ENCODE results near the gene TMEM79. TPM values are rescaled to one million over a fixed set of nuclear protein-coding genes. Genes with fewer than 3 reads are reported as not detected.
A peak's percentile ranks its signal among the peaks of the same experiment; 100 is the strongest.

Gene TMEM79
- total and polyA plus RNA-seq, 2 of the 4 experiments (the other 2 are of a cell fraction): 0.54 to 3.3 TPM

DNA sequence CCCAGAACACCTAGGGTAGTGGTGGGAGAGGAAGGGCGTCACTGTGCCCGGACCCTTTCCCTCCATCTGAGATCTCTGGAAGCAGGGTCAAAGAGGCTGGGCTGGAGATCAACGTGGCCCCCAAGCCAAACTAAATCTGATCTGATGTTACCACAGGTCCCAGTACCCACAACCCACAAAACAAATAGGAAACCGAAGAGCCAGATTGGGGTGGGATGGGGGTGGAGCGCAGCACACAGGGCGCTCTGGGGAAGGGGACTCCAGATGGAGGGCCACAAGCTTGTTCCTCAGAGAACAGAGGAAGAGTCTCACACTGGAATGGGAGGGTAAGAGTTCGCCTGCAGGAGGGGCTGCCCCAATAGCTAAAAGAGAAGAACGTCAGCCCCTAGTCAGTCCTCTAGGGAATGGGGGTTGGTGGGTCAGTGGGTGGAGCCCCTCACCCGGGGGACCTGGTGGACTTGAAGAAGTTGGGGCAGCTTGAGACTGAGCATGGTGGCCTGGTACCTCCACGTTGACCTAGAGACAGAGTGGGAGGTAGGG, 37.8 kb upstream of the TMEM79 start:
- Histone ChIP-seq H4K8ac (ENCODE audit: low read depth in 2 of 2, low read length in 2 of 2) (no peak overlapping the region), H3K4me2 (ENCODE audit: low read depth, low read length) (no peak overlapping the region; the same call in 1 of the 2 replicates), H3K79me1 (ENCODE audit: low read depth in 1 of 2, low read length in 2 of 2) (no peaks in the 10 kb centered on the region), H4K91ac (ENCODE audit: insufficient read depth, low read depth, low read length) (no peak overlapping the region), H3K27ac (ENCODE audit: insufficient read depth, low read length) (no peak overlapping the region), H3K56ac (ENCODE audit: extremely low read depth, insufficient read depth, low read length) (no peak overlapping the region), H2AK5ac (ENCODE audit: low read depth, low read length) (0 out of 2 replicates have a peak overlapping the region, but pooled peaks have one; percentile 24), H2AFZ (replicated peaks; ENCODE audit: low read length, poor library complexity) (peak overlapping the region; percentile 87), H3K4me3 (ENCODE audit: insufficient read depth, low read depth, low read length) (no peak overlapping the region), H2BK15ac (ENCODE audit: low read depth, low read length) (no peak overlapping the region), H2BK20ac (ENCODE audit: low read depth, low read length) (no peak overlapping the region), H2BK5ac (ENCODE audit: low read depth, low read length, poor library complexity, severe bottlenecking) (no peak overlapping the region), H3K9me3 (ENCODE audit: control insufficient read depth, insufficient read depth, low read length) (no peaks in the 10 kb centered on the region), H3K27me3 (ENCODE audit: control insufficient read depth, insufficient read depth, low read length) (peaks cover 12% of the 10 kb centered on the region; the same call in 1 of the 2 replicates), H3K9me1 (ENCODE audit: insufficient read depth, low read length) (no peaks in the 10 kb centered on the region), H3K23ac (ENCODE audit: low read depth, low read length) (no peak overlapping the region), H3K18ac (ENCODE audit: low read depth, low read length) (no peak overlapping the region), H2AK9ac (replicated peaks; ENCODE audit: low read depth, low read length, poor library complexity) (peak overlapping the region; percentile 37), H4K5ac (ENCODE audit: low read depth, low read length) (no peak overlapping the region), H2BK120ac (ENCODE audit: low read depth, low read length) (no peak overlapping the region), H3K4me1 (ENCODE audit: control insufficient read depth, insufficient read depth, low read length) (peaks cover 2% of the 10 kb centered on the region; the same call in 1 of the 2 replicates), H4K20me1 (ENCODE audit: insufficient read depth, low read length) (no peaks in the 10 kb centered on the region; the same call in none of the 2 replicates), H3K14ac (replicated peaks; ENCODE audit: low read depth, low read length) (no peak overlapping the region), H3K36me3 (ENCODE audit: control insufficient read depth, insufficient read depth, low read length) (peaks cover 26% of the 10 kb centered on the region), H3K4ac (ENCODE audit: low read depth, low read length) (no peak overlapping the region), H3K9ac (ENCODE audit: low read depth, low read length) (no peak overlapping the region)
- in situ Hi-C loops (cut with MboI; ENCODE audit: low sequenced_read_pairs): no loop called here
- no TSS peak for BruUV-seq (replicated peaks)
- no peak for TF ChIP-seq MAZ (IDR thresholded peaks at IDR 0.05; ENCODE audit: borderline replicate concordance, low read depth, low read length)
- no peak for TF ChIP-seq RCOR1 (IDR thresholded peaks at IDR 0.05; ENCODE audit: insufficient replicate concordance, low read length)
- TF ChIP-seq, protein P1, sequence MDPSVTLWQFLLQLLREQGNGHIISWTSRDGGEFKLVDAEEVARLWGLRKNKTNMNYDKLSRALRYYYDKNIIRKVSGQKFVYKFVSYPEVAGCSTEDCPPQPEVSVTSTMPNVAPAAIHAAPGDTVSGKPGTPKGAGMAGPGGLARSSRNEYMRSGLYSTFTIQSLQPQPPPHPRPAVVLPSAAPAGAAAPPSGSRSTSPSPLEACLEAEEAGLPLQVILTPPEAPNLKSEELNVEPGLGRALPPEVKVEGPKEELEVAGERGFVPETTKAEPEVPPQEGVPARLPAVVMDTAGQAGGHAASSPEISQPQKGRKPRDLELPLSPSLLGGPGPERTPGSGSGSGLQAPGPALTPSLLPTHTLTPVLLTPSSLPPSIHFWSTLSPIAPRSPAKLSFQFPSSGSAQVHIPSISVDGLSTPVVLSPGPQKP (IDR thresholded peaks at IDR 0.05; ENCODE audit: borderline replicate concordance, low read depth, low read length): no peak
- no peak for TF ChIP-seq MXI1 (IDR thresholded peaks at IDR 0.05; ENCODE audit: borderline replicate concordance, low read depth, low read length)
- no peak for TF ChIP-seq SMC3 (IDR thresholded peaks at IDR 0.05; ENCODE audit: low read depth, low read length)
- TF ChIP-seq, protein P2, sequence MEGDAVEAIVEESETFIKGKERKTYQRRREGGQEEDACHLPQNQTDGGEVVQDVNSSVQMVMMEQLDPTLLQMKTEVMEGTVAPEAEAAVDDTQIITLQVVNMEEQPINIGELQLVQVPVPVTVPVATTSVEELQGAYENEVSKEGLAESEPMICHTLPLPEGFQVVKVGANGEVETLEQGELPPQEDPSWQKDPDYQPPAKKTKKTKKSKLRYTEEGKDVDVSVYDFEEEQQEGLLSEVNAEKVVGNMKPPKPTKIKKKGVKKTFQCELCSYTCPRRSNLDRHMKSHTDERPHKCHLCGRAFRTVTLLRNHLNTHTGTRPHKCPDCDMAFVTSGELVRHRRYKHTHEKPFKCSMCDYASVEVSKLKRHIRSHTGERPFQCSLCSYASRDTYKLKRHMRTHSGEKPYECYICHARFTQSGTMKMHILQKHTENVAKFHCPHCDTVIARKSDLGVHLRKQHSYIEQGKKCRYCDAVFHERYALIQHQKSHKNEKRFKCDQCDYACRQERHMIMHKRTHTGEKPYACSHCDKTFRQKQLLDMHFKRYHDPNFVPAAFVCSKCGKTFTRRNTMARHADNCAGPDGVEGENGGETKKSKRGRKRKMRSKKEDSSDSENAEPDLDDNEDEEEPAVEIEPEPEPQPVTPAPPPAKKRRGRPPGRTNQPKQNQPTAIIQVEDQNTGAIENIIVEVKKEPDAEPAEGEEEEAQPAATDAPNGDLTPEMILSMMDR (conservative IDR thresholded peaks at IDR 0.05; ENCODE audit: low read depth, low read length): no peak
- TF ChIP-seq CEBPB (IDR thresholded peaks at IDR 0.05; ENCODE audit: low read depth, low read length): no peak
- no peak for TF ChIP-seq BHLHE40 (IDR thresholded peaks at IDR 0.05; ENCODE audit: low read depth, low read length)
- no peak for TF ChIP-seq RAD21 (IDR thresholded peaks at IDR 0.05; ENCODE audit: low read length)
- TF ChIP-seq, protein P3, sequence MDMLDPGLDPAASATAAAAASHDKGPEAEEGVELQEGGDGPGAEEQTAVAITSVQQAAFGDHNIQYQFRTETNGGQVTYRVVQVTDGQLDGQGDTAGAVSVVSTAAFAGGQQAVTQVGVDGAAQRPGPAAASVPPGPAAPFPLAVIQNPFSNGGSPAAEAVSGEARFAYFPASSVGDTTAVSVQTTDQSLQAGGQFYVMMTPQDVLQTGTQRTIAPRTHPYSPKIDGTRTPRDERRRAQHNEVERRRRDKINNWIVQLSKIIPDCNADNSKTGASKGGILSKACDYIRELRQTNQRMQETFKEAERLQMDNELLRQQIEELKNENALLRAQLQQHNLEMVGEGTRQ (IDR thresholded peaks at IDR 0.05; ENCODE audit: low read depth, low read length): no peak
- no peak for TF ChIP-seq POLR2A (IDR thresholded peaks at IDR 0.05; ENCODE audit: low read depth, low read length)
- TF ChIP-seq MAFK (IDR thresholded peaks at IDR 0.05; ENCODE audit: low read depth, low read length): no peak
- no peak for TF ChIP-seq NFE2L2 (IDR thresholded peaks at IDR 0.05; ENCODE audit: low read depth, low read length)
- no peak for TF ChIP-seq FOS (IDR thresholded peaks at IDR 0.05; ENCODE audit: low read depth, low read length)
- no peak for TF ChIP-seq CHD1 (IDR thresholded peaks at IDR 0.05; ENCODE audit: low read depth, low read length)
- no peak for TF ChIP-seq RFX5 (IDR thresholded peaks at IDR 0.05; ENCODE audit: low read depth, low read length)
- dilution Hi-C loops (cut with HindIII; ENCODE audit: low sequenced_read_pairs, unreplicated experiment): no loop called here
- DNase-seq: no peak
- intact Hi-C loops (cut with micrococcal nuclease): no loop called here
- WGBS, 2 experiments (ENCODE audit: extremely low coverage in 2 of 2, insufficient read length in 1 of 2): 60% methylated on average over 1 of the region's 10 CpGs; no CpG with 5 or more reads in 1 of the 2 experiments
- ChIA-PET CTCF (no interaction called here), POLR2A (ENCODE audit: unreplicated experiment) (interaction anchor here (0.6 kb wide), 2 partner anchors 12 to 113 kb away, joined by 9 to 15 read pairs; no protein-coding TSS in a partner anchor)
- ATAC-seq (ENCODE audit: low read depth): no peak

Measured in IMR-90 (cell line).